ENCODE measurements around the gene CCL16. TPM values are rescaled to one million over a fixed set of nuclear protein-coding genes. Genes with fewer than 3 reads are reported as not detected.
"Not testable (repeated sequence)": the region's sequence is repeated elsewhere in the genome, so short reads cannot be mapped to it uniquely, and the experiment has no call there.

CCL16 gene
- total and polyA plus RNA-seq, 12 donors = 0.03 to 0.88 TPM; not detected in 10

GRCh38 chr17:35947156-35947585 lies 34.1 kb downstream of the CCL16 start:
- H3K36me3 ChIP-seq = no peaks in the 10 kb centered on the region
- ATAC-seq = peak in 5 of 8 donors; percentile 37 to 73 (median 57)
- peak overlapping the region in 5 of 10 donors; percentile 5 to 30 (median 14) for H3K4me3 ChIP-seq
- peak; percentile 22 to 32 for DNase-seq
- H3K27ac ChIP-seq = no peak overlapping the region
- no peaks in the 10 kb centered on the region for H3K9me3 ChIP-seq
- WGBS, 2 donors = 29% methylated on average over 12 of the region's 12 CpGs
- peaks cover 0 to 18% (median 7%) of the 10 kb centered on the region in 7 donors for H3K27me3 ChIP-seq
- peak; percentile 29 to 82 (median 74) for TF ChIP-seq CTCF (IDR thresholded peaks at IDR 0.05)
- intact Hi-C loops (cut with DNase I) = loop anchor here in 1 of 10 donors (10.0 kb wide), 1 partner anchor 92 kb away; no protein-coding TSS in a partner anchor
- H3K4me1 ChIP-seq = peaks cover 0 to 4% (median 0%) of the 10 kb centered on the region in 9 donors

GRCh38 chr17:35944151-35944550 lies 37.1 kb downstream of the CCL16 start:
- intact Hi-C loops (cut with DNase I) = loop anchor here in 1 of 10 donors (10.0 kb wide), 1 partner anchor 89 kb away; no protein-coding TSS in a partner anchor

GRCh38 chr17:35943537-35943936 lies 37.8 kb downstream of the CCL16 start, which contains the start of gene LYZL6:
LYZL6 (minus strand) TSS chr17:35943713; CDS start chr17:35939356, 4,357 bp downstream.
- no peak within 1 kb of the TSS for H3K27ac ChIP-seq
- intact Hi-C loops (cut with DNase I) = loop anchor here in 1 of 10 donors (10.0 kb wide), 1 partner anchor 89 kb away; no protein-coding TSS in a partner anchor
- 75 to 76% methylated on average over 2 of the region's 2 CpGs for WGBS, 2 donors
- H3K36me3 ChIP-seq = no peaks in the 10 kb centered on the region
- H3K4me1 ChIP-seq = peaks cover 0 to 4% (median 0%) of the 10 kb centered on the region in 9 donors
- H3K4me3 ChIP-seq = no peak within 1 kb of the TSS
- H3K9me3 ChIP-seq = no peaks in the 10 kb centered on the region
- DNase-seq = no peak
- TF ChIP-seq CTCF (IDR thresholded peaks at IDR 0.05) = no peak
- ATAC-seq = no peak
- H3K27me3 ChIP-seq = peaks cover 0 to 18% (median 7%) of the 10 kb centered on the region in 7 donors

More at GRCh38 chr17:35944151-35944550, 37.1 kb downstream of the CCL16 start:
- H3K9me3 ChIP-seq = no peaks in the 10 kb centered on the region
- ATAC-seq (no peak), DNase-seq (no peak)
- TF ChIP-seq CTCF (IDR thresholded peaks at IDR 0.05) = no peak
- H3K36me3 ChIP-seq = no peaks in the 10 kb centered on the region
- H3K4me1 ChIP-seq = peaks cover 0 to 4% (median 0%) of the 10 kb centered on the region in 9 donors
- no peak overlapping the region for H3K4me3 ChIP-seq
- WGBS, 2 donors = 80 to 85% methylated on average over 4 of the region's 4 CpGs
- H3K27me3 ChIP-seq = peaks cover 0 to 18% (median 7%) of the 10 kb centered on the region in 7 donors
- H3K27ac ChIP-seq = no peak overlapping the region

- no peak for ATAC-seq
- Histone ChIP-seq H3K27me3 (peaks cover 0 to 18% (median 8%) of the 10 kb centered on the region in 7 donors), H3K4me1 (peaks cover 0 to 4% (median 0%) of the 10 kb centered on the region in 9 donors), H3K27ac (no peak overlapping the region), H3K4me3 (no peak overlapping the region), H3K9me3 (no peaks in the 10 kb centered on the region), H3K36me3 (no peaks in the 10 kb centered on the region)
- no peak for TF ChIP-seq CTCF (IDR thresholded peaks at IDR 0.05)
- intact Hi-C loops (cut with DNase I) = loop anchor here in 1 of 10 donors (10.0 kb wide), 1 partner anchor 88 kb away; no protein-coding TSS in a partner anchor
- DNase-seq = no peak
- 37 to 42% methylated on average over 9 of the region's 9 CpGs for WGBS, 2 donors
These were observed 38.6 kb downstream of the CCL16 start for GRCh38 chr17:35942588-35943186.

GRCh38 chr17:35938492-35938891 lies 42.8 kb downstream of the CCL16 start:
- intact Hi-C loops (cut with DNase I) = loop anchor here in 1 of 10 donors (10.0 kb wide), 1 partner anchor 46 kb away; the partner anchor contains the start of genes CCL14 and CCL16
- H3K4me3 ChIP-seq, DNase-seq, H3K36me3 ChIP-seq, H3K27ac ChIP-seq, H3K9me3 ChIP-seq, H3K27me3 ChIP-seq, H3K4me1 ChIP-seq, ATAC-seq: not testable (repeated sequence)
- 93 to 98% methylated on average over 3 of the region's 3 CpGs for WGBS, 2 donors
